ENCODE results near the gene PACRG.

GRCh38 chr6:162846723-162847122 is 118.9 kb downstream of the PACRG start:
- TF ChIP-seq CTCF (IDR thresholded peaks at IDR 0.05) (no peak), POLR2A (IDR thresholded peaks at IDR 0.05) (no peak)
